Activated CD4-positive, alpha-beta T cell treated with anti-CD3 and anti-CD28 coated beads for 48 hours (primary cell): Measurements from ENCODE around the gene IFFO2.
A peak's percentile ranks its signal among the peaks of the same experiment; 100 is the strongest.

Source experiments
- DNase-seq: peaks from one replicate; pipeline ENCODE4 v3.0.0-alpha.2; 2020

Gene IFFO2

GRCh38 chr1:18934205-18935000, 22.1 kb downstream of the IFFO2 start:
- DNase-seq = no peak

- no peak for DNase-seq
These were observed 23.6 kb downstream of the IFFO2 start for GRCh38 chr1:18932879-18933278.

- no peak for DNase-seq
These were observed 24.1 kb downstream of the IFFO2 start for GRCh38 chr1:18932387-18932786.

GRCh38 chr1:18931730-18932129, 24.7 kb downstream of the IFFO2 start:
- no peak for DNase-seq

GRCh38 chr1:18929686-18930085, 26.8 kb downstream of the IFFO2 start:
- DNase-seq = no peak

GRCh38 chr1:18928985-18929384, 27.5 kb downstream of the IFFO2 start:
- no peak for DNase-seq

- DNase-seq = no peak
These were observed 28.1 kb downstream of the IFFO2 start for GRCh38 chr1:18928406-18928805.

GRCh38 chr1:18927654-18928272, 28.7 kb downstream of the IFFO2 start:
- peak; percentile 53 for DNase-seq

GRCh38 chr1:18927082-18927653, 29.3 kb downstream of the IFFO2 start:
- DNase-seq = no peak

GRCh38 chr1:18926315-18927081, 30.0 kb downstream of the IFFO2 start:
- peak; percentile 91 for DNase-seq

- DNase-seq = no peak
These were observed 31.2 kb downstream of the IFFO2 start for GRCh38 chr1:18925279-18925678.

GRCh38 chr1:18924221-18924691, 32.2 kb downstream of the IFFO2 start:
- no peak for DNase-seq

- DNase-seq = no peak
These were observed 32.7 kb downstream of the IFFO2 start for GRCh38 chr1:18923756-18924211.

- no peak for DNase-seq
These were observed 33.4 kb downstream of the IFFO2 start for GRCh38 chr1:18922848-18923755.

GRCh38 chr1:18922319-18922726, 34.2 kb downstream of the IFFO2 start:
- DNase-seq = no peak

- DNase-seq = no peak
These were observed 34.8 kb downstream of the IFFO2 start for GRCh38 chr1:18921516-18922251.

GRCh38 chr1:18920931-18921330, 35.5 kb downstream of the IFFO2 start:
- no peak for DNase-seq

- DNase-seq = no peak
These were observed 36.5 kb downstream of the IFFO2 start for GRCh38 chr1:18919956-18920355.

GRCh38 chr1:18919197-18919905, 37.1 kb downstream of the IFFO2 start:
- no peak for DNase-seq

GRCh38 chr1:18918417-18918816, 38.1 kb downstream of the IFFO2 start:
- DNase-seq = no peak
